NCI-H2029 treated with DMSO at 0.1 percent for 48 hours (cell line): Measurements from ENCODE around the gene FAM110A.
"Not testable (repeated sequence)": the region's sequence is repeated elsewhere in the genome, so short reads cannot be mapped to it uniquely, and the experiment has no call there.

Experiments used
- DNase-seq: peaks from one replicate; lab custom pipeline; 2025; lab: John Stamatoyannopoulos, UW

FAM110A gene

DNA sequence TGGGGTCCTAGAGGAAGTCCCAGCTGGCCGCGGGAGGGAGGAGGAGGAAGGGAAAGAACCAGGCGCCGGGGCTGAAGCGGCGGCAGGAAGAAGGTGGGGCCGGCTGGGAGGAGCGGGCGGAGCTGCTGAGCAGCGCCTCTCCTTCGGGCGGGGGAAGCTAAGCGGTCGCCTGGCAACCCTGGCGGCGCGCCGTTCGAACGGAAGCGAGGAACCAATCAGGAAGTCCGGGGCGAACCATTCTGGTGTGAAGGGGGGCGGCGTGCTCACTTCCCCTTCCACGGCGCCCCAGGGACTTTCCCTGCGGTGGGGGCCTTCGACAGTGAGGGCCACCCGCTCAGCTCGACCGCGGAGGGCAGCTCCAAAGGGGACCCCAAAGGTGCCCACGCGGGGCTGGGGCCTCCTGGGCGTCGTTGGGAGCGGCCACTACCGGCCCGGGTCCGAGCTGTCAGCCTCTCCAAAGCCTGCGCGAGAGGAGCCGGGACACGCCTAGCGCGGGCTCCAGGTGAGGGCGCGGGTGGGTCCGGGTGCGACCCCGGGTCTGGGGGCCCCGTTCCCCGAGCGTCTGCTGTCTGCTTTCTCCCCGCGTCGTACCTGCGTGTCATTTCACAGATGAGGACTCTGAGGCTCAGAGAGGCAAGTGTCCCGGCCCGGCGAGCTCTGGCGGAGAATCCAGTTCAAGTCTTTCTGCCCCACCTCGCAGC is at the start of gene FAM110A:
FAM110A (plus strand) TSS at position 266 of the 701 bp plus-strand sequence. CDS start 11,090 bp downstream, outside the sequence.
- DNase-seq, result peak; percentile 78

DNA sequence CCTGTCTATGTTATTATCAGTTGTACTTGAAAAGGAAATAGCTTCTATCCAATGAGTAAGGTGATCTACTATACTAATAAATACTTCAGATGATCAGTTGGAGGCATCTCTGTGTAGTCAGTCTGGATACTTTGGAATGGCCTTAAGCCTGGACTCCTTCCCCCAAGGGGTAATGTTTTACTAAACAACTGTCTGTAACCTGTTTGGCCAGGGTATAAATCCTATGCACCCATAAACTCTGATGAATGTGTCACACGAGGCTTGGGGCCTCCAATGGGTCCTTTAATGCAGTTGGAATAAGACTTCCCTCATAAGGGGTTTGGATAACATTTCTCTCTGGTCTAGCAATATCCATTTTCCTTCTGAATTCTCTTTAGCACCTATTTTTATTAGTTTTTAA is 45.7 kb upstream of the FAM110A start:
- DNase-seq, result no peak

DNA sequence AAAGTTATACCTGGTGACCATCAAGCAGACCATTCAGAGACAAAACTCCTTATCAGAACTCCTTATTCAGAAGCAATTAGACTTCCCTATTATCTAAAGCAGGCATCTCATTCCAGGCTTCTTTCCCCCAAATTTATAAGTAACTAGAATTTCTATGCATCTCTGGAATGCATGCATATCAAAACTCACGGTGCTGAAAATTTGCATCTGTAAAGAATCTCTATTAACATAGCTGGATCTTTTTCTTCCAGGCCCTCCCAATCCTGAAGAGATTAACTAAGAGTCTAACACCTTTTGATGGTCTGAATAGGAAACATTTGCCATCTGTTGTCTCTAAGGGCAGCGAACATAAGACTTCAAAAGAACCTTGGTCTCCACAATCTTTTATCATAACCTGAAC is 42.5 kb upstream of the FAM110A start:
- DNase-seq, result no peak

DNA sequence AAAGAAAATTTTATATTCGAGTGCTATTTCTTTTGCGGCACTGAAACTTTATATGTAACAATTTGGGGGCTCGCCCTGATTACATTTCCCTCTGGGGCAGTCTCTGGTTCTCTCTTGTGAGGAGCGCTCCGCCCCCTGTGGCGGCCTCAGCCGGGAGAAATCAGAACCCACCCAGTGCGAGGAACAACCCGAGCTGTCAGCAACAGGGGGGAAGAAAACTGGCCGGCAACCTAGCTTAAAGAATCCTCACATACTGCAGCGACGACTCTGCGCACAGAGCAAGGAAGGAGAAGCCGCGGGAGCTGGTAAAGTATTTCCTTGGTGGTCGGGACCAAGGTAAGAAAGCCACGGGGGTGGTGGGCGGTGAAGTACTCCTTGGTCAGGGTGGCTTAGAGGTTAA is 41.3 kb upstream of the FAM110A start:
- DNase-seq, result no peak

DNA sequence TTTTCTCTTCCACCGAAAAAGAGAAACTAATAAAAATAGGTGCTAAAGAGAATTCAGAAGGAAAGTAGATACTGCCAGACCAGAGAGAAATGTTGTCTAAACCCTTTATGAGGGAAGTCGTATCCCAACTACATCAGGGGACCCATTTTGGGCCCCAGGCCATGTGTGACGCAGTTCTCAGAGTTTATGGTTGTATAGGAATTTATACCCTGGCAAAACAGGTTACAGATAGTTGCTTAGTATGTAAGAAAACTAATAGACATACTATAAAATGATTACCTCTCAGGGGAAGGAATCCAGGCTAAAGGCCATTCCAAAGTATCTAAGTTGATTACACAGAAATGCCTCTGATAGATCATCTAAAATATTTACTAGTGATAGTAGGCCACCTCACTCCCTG is 36.6 kb upstream of the FAM110A start:
- DNase-seq, result no peak

DNA sequence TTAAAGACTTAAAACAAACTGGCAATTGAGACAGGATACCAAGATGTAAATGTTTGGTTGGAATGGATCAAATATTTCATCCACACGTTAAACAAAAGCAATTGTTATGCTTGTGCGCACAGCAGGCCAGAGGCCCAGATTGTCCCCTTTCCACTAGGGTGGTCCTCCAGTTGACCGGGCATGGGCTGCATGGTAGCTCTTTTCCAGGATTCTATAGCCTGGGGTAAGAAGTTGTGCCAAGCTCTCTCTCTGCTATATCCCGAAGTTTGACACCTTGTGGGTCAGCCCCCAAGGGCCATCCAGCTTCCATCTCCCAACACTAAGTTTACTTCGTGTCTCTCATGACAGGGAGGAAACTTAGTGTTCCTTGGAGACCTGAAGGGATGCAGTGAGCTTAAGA is 34.8 kb upstream of the FAM110A start:
- DNase-seq, result not testable (repeated sequence)

DNA sequence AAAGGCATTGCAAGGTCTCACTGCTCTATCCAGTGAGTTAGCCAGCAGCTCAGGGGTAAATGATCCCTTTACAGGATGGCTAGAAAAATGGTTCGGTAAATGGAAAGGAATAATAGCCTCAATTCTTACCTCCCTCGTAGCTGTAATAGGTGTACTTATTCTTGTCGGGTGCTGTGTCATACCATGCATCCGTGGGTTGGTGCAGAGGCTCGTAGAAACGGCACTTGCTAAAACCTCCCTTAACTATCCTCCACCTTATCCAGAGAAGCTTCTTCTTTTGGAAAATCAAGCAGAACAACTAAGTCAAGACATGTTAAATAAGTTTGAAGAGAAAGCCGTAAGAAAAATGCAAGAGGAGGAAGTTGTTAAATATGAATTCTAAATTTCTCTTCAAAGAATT is 33.5 kb upstream of the FAM110A start:
- DNase-seq, result not testable (repeated sequence)

DNA sequence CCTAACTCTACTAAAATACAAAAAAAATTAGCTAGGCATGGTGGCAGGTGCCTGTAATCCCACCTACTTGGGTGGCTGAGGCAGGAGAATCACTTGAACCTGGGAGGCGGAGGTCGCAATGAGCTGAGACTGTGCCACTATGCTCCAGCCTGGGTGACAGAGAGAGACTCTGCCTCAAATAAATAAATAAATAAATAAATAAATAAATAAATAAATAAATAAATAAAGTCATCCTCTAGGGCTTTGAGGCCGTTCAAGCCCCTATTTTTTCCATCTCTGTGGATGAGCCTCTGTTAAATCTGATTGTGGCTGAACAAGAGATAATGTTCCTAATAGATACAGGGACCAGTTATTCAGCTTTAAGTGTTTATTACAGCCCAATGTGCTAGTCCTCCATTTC is 31.8 kb upstream of the FAM110A start:
- DNase-seq, result no peak

DNA sequence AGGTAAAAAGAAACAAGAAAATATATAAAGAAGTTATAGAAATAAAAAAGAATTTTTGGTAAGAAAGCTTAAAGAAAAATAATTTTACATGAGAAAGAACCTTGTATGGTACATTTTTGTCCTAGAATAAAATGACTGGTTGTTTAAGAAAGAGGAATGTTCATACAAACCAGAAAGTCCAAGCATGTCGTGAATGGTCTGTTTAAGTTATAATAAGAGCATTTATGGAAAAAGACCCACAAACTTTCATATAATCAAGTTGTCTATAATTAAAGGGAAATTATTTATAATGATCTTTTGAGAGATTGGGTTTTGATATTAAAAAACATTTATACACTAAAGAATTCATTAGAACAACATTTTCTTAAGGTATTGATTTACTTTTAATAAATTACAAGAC is 27.8 kb upstream of the FAM110A start:
- DNase-seq, result no peak

DNA sequence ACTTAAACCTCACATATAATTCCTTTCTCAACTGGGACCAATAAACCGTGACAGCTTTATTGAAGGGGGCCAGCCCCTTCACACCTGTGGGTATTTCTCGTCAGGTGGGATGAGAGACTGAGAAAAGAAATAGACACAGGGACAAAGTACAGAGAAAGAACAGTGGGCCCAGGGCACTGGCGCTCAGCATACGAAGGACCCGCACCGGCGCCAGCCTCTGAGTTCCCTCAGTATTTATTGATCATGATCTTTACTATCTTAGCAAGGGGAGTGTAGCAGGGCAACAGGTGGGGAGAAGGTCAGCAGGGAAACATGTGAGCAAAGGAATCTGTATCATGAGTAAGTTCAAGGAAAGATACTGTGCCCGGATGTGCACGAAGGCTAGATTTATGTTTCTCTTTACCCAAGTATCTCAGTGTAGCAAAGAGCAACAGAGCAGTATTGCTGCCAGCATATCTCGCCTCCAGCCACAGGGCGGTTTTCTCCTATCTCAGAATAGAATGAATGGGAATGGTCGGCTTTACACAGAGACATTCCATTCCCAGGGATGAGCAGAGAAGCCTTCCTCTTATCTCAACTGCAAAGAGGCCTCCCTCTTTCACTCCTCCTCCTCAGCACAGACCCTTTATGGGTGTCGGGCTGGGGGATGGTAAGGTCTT is 21.6 kb upstream of the FAM110A start:
- DNase-seq, result not testable (repeated sequence)

DNA sequence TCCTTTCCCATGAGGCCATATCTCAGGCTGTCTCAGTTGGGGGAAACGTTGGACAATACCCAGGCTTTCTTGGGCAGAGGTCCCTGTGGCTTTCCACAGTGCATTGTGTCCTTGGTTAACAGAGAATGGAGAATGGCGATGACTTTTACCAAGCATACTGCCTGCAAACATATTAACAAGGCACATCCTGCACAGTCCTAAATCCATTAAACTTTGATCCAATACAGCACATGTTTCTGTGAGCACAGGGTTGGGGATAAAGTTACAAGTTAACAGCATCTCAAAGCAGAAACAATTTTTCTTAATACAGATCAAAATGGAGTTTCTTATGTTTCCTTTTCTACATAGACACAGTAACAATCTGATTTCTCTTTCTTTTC is 21.1 kb upstream of the FAM110A start:
- not testable (repeated sequence) for DNase-seq

DNA sequence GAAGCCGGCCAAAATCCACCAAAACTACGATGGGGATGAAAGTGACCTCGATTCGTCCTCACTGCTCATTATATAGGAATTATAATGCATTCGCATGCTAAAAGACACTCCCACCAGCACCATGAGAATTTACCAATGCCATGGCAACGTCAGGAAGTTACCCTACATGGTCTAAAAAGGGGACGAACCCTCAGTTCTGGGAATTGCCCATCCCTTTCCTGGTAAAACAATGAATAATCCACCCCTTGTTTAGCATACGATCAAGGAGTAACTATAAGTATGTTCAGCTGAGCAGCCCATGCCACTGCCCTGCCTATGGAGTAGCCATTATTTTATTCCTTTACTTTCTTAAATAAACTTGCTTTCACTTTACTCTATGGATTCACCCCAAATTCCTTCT is 20.1 kb upstream of the FAM110A start:
- no peak for DNase-seq

DNA sequence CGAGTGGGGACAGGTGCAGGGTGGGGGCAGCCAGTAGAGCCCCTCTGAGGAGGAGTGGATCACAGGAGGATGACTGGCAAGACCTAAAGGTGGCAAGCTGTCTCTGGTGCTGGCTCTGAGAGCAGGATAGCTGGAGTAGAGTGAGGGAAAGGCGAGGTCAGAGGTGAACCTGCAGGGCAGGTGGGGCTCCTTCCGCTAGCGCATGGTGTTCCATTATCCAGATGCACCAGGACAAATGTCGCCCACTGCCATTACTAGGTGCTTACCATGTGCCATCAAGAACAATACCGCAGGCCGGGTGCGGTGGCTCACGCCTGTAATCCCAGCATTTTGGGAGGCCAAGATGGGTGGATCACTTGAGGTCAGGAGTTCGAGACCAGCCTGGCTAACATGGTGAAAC is 18.3 kb upstream of the FAM110A start:
- DNase-seq, result no peak

DNA sequence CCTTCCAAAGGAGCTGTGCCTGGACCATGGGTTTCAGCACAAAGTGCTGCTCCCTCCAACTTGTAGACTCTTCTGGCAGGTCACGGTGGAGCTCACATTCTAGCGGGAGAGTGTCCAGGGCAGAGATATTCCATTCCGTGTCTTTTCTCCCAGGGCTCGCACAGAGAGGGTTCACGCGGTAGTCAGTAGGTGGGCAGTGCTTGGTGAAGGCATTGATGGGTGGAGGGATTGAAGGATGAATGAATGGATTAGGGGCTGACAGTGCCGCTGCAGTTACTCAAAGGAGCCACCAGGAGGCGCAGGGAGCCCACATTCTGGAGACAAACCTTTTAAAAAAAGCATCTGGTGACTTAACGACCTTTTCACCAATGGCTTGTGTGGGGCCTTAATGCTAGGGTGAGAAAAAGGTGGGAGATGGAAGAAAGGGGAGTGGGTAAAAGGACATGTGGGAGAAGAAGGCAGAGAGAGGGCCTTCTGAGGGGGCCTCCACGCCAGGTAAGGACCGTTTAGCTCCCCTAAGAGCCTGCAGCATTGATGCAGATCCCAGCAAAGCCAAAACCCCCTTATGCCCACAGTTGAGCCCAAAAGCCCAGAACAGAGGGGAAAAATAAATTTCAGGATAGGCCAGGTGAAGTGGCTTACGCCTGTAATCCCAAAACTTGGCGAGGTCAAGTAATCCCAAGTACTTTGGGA is 17.5 kb upstream of the FAM110A start:
- DNase-seq, result peak; percentile 56

DNA sequence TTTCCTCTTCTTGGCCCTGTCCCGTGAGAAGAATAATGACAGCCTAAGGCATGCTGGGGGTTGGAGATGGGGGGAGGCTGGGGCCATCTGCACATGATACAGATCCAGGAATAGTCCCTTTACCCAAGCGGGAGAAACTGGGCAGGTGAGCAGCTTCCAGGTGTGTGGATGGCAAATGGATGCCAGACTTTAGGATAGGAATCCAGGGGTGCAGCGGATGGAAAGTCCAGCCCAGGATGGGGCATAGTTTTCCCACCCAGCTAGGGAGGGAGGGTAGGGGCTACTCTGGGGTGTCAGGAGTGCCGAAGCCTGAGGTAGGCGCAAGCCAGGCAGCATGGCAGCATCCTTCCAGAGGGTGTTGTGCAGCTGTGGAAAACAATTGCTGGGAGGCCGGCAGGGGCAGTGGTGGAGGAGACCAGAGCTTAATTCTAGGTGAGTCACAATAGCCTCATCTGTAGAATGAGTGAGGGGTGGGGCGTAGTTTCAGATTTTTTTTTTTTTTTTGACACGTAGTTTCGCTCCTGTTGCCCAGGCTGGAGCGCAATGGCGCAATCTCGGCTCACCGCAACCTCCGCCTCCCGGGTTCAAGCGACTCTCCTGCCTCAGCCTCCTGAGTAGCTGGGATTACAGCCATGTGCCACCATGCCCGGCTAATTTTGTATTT is 15.4 kb upstream of the FAM110A start:
- DNase-seq, result no peak

DNA sequence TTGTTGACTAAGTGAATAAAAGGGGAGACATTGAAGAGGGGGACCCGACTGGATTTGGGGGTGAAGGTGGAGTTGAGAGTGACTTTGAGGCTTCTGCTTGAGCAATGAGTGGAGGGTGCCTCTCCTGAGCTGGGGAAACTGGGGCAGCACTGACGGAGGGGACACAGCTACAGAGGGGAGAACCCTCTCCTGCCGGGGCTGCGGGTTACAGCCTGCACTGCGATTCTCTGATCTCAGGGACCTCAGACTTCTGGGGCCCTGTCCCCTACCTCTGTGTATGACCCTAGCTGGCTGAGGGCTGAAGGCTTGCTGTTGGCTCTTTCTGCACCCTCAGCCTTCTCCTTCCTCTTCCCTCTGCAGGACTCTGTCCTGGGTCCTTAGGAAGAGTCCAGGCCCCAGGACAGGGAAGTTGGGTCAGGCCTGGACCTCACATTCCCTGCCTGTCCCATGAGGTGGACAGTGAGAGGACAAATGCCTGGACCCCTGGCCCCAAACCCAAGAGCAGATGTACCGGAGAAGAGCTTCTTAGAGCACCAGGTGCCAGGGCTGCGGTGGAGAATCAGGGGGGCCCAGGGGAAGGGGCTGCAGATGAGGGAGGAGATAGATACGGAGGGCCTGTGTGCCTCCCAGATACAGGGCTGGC is 13.7 kb upstream of the FAM110A start:
- no peak for DNase-seq

DNA sequence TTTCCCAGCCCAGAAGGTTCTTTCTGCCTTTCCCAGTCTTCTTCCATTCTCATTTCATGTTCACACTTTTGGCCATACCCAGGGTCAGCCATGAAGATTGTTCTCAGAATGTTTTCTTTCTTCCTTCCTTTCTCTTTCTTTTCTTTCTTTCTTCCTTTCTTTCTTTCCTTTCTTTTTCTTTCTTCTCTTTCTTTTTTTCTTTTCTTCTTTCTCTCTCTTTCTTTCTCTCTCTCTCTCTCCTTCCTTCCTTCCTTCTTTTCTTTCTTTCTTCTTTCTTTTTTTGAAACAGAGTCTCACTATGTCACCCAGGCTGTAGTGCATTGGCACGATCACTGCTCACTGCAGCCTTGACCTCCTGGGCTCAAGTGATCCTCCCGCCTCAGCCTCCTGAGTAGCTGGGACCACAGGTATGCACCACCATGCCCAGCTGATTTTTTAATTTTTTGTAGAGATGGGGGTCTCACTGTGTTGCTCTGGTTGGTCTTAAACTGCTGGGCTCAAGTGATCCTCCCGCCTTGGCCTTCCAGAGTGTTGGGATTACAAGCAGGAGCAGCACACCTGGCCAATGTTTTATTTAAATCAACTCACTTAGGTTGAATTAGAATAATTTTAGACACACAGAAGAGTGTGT is 13.1 kb upstream of the FAM110A start:
- no peak for DNase-seq

DNA sequence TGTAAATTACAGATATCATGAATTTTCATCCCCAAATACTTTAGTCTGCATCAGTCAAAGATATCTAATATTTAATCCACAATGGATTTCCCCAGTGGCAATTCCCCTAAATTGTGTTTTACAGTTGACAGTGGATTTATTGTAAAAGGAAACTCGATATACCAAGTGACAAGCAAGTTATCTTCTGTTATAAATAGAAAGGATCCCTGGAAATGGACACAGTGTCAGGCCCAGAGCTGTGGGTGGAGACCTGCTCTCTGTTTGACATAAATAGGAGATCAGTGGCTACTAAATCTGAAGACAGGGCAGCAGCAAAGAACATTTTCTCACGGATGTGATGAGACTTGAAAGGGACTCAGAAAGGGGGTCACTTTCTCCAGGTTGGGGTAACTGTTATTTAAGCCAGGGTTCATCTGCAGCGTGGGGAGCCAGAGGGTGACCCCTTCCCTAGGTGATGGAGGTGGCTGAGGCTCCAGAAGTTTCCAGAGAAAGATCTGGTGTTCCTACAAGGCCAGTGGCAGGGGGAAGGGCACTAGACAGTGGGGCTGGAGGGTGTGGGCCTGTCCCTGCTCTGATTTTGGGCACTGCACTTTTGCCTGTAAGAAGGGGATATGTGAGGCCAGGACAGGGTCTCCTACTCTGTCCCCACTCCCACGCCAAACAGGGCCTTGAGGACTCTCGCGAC is 12.3 kb upstream of the FAM110A start:
- no peak for DNase-seq

DNA sequence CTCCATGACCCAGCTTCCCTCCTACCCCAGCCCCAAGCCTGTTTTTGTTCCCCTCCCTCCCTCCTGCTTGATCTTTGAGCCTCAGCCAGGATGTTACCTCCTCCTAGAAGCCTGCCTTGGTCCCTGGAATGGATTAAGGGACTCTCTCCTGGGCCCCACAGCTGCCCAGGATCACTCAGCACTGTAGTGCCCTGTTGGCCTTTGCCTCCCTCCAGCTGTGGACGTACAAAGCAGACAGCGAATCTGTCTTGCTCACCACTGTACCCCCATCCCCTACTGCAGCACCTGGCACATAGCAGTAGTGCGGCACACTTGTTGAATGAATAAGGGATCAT is 11.8 kb upstream of the FAM110A start:
- no peak for DNase-seq

DNA sequence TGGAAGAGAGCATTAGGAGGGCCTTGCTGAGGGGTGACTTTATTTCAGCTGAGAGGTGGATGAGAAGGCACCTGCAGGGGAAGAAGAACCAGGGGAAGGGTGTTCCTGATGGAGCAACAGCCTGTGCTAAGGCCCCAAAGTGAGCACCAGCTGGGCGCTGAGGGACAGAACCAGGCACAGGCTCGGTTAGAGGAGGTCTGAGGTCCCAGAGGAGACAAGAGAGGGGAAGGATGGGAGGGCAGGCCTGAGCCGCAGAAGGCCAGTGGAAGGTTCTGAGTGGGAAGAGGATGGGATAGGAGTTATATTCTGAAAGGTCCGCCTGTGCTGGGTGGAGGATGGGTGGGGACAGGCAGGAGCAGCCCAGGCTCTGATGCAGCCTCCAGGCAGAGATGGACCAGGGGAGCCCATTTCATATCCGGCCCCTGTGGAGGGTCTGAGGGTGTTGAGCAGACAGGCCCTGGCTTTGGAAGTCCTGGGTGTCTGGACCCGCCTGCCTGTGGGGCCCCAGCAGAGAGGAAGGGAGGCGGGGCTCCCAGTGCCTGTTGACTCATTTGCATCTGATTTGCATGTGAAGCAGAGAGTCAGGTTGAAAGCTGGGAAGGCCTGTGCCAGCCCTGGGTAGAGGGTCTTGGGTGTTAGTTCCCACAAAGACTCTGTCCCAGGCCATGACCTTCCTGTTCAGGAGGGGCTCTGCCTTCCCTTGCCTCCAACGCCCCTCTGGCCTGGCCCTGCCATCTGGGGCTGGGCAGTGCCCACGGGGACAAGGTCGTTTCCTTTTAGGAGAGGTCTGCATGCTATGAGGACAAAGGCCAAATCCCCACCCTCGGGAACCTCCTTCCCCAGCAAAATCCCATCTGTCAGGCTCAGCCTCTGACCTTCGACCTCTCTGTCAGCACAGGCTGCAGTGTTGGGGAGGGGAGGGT is 10.6 kb upstream of the FAM110A start:
- no peak for DNase-seq
